Epithelial cell of prostate (primary cell): ENCODE measurements around the gene B4GALNT1.
"Not testable (repeated sequence)": the region's sequence is repeated elsewhere in the genome, so short reads cannot be mapped to it uniquely, and the experiment has no call there.

Experiments used
- DNase-seq: peaks from one replicate; pipeline ENCODE4 v3.0.0-alpha.2; 2011; ENCODE audit warnings: low read depth, low spot score
- H3K27ac ChIP-seq: fragments of 450-650 bp; 2 replicates; pipeline ENCODE4 v1.5.1; 2017; ENCODE audit warnings: mild to moderate bottlenecking

The B4GALNT1 gene

GRCh38 chr12:57632958-57633840 lies at the start of gene B4GALNT1:
Gene B4GALNT1, minus strand, starts transcription at chr12:57633201. Its CDS starts 1,069 bp downstream, at chr12:57632132.
- H3K27ac ChIP-seq = no peak within 1 kb of the TSS
- DNase-seq = no peak

GRCh38 chr12:57679697-57680096 lies 46.7 kb upstream of the B4GALNT1 start:
- no peak for DNase-seq
- H3K27ac ChIP-seq = no peak overlapping the region

GRCh38 chr12:57677947-57678346 lies 44.9 kb upstream of the B4GALNT1 start:
- not testable (repeated sequence) for DNase-seq, H3K27ac ChIP-seq

GRCh38 chr12:57674691-57675090 lies 41.7 kb upstream of the B4GALNT1 start:
- DNase-seq = no peak
- H3K27ac ChIP-seq = no peak overlapping the region

- no peak for DNase-seq
- H3K27ac ChIP-seq = no peak overlapping the region
Observed at GRCh38 chr12:57672801-57673200, 39.8 kb upstream of the B4GALNT1 start.

- not testable (repeated sequence) for H3K27ac ChIP-seq, DNase-seq
Observed at GRCh38 chr12:57671811-57672210, 38.8 kb upstream of the B4GALNT1 start.

- not testable (repeated sequence) for DNase-seq, H3K27ac ChIP-seq
Observed at GRCh38 chr12:57669691-57670090, 36.7 kb upstream of the B4GALNT1 start.

GRCh38 chr12:57666897-57667296 lies 33.9 kb upstream of the B4GALNT1 start:
- H3K27ac ChIP-seq = no peak overlapping the region
- no peak for DNase-seq

- not testable (repeated sequence) for DNase-seq, H3K27ac ChIP-seq
Observed at GRCh38 chr12:57665066-57665820, 32.2 kb upstream of the B4GALNT1 start.

- DNase-seq = no peak
- H3K27ac ChIP-seq = no peak overlapping the region
Observed at GRCh38 chr12:57661376-57661775, 28.4 kb upstream of the B4GALNT1 start.

GRCh38 chr12:57658890-57659289 lies 25.9 kb upstream of the B4GALNT1 start:
- no peak for DNase-seq
- H3K27ac ChIP-seq = no peak overlapping the region

- H3K27ac ChIP-seq = no peak overlapping the region
- DNase-seq = no peak
Observed at GRCh38 chr12:57657744-57658143, 24.7 kb upstream of the B4GALNT1 start.

- DNase-seq, H3K27ac ChIP-seq: not testable (repeated sequence)
Observed at GRCh38 chr12:57656408-57656807, 23.4 kb upstream of the B4GALNT1 start.

- DNase-seq = no peak
- no peak overlapping the region for H3K27ac ChIP-seq
Observed at GRCh38 chr12:57655541-57656240, 22.7 kb upstream of the B4GALNT1 start.

- DNase-seq = no peak
- no peak overlapping the region for H3K27ac ChIP-seq
Observed at GRCh38 chr12:57654042-57654441, 21.0 kb upstream of the B4GALNT1 start.

- not testable (repeated sequence) for H3K27ac ChIP-seq, DNase-seq
Observed at GRCh38 chr12:57646659-57647049, 13.7 kb upstream of the B4GALNT1 start.

- DNase-seq, H3K27ac ChIP-seq: not testable (repeated sequence)
Observed at GRCh38 chr12:57645990-57646658, 13.1 kb upstream of the B4GALNT1 start.

GRCh38 chr12:57641699-57642442 lies 8.9 kb upstream of the B4GALNT1 start:
- no peak overlapping the region for H3K27ac ChIP-seq
- no peak for DNase-seq
